ENCODE measurements around the gene NHLRC2.

DNA sequence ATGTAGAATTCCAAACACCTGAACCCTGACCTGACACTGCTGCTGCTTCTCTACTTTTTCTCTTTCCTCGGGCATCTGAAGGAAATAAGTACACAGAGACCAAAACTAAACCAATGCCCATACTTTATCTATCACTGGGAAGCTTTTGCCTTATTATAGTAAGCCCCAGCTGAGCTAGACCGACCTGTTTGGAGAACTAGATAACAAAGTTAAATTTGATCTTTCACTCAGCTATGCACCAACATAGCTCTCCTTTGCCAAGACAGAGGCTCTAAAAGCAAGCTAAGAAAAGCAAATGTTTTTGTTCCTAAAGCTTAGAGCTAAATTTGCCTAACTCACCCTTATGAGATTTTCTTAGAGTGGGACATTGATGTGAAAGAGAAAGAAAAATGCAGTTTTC is 39.1 kb downstream of the NHLRC2 start:
- TF ChIP-seq, protein P1, sequence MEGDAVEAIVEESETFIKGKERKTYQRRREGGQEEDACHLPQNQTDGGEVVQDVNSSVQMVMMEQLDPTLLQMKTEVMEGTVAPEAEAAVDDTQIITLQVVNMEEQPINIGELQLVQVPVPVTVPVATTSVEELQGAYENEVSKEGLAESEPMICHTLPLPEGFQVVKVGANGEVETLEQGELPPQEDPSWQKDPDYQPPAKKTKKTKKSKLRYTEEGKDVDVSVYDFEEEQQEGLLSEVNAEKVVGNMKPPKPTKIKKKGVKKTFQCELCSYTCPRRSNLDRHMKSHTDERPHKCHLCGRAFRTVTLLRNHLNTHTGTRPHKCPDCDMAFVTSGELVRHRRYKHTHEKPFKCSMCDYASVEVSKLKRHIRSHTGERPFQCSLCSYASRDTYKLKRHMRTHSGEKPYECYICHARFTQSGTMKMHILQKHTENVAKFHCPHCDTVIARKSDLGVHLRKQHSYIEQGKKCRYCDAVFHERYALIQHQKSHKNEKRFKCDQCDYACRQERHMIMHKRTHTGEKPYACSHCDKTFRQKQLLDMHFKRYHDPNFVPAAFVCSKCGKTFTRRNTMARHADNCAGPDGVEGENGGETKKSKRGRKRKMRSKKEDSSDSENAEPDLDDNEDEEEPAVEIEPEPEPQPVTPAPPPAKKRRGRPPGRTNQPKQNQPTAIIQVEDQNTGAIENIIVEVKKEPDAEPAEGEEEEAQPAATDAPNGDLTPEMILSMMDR (IDR thresholded peaks at IDR 0.05), result no peak
- no peak for TF ChIP-seq EZH2 (IDR thresholded peaks at IDR 0.05; ENCODE audit: borderline replicate concordance, insufficient read depth, low read depth, low read length, poor library complexity, severe bottlenecking)

Data from B cell (primary cell).